HG03175 (cell line): Measurements from ENCODE around the gene PTPRG.
"Not testable (repeated sequence)": the region's sequence is repeated elsewhere in the genome, so short reads cannot be mapped to it uniquely, and the experiment has no call there.

Source experiments
- ATAC-seq: cut with Tn5 transposase; IDR thresholded peaks from one replicate; pipeline ENCODE4 v1.9.1; 2021; ENCODE audit warnings: mild to moderate bottlenecking, moderate library complexity; ENCODE audit not compliant: unreplicated experiment

PTPRG gene

DNA sequence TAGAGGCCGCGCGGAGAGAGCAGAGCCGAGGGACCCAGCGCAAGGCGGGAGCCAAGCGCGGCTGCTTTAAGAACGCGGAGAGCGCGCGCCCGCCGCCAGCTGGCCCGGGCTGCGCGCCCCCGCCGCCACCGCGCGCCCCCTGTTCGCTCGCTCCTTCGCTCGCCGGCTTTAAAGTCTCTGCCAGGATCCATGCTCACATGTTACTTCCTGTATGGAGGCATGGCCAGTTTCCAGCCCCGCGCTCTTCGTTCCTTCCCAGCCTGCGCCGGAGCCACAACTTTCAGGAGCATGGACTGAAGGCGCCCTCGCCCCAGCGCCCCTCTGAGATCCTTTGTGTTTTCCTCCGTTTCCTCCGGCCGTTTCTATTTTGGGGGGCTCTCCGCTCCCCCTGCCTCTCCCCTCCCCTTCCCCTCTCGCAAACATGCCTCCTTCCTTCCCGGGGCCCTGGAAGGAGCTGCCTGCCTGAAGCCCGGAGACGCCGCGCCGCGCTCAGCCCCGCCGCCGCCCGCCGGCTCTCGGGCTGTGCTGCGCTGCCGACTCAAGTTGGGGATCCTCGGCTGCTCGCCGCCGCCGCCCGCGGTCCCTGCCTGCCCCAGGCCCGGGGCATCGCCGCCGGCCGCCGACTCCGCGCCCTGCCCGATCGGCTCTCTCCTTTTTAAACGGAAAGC, at the start of gene PTPRG:
Gene PTPRG, plus strand, starts transcription at position 198 of the 668 bp plus-strand sequence. CDS start 717 bp downstream, outside the sequence.
- peak; percentile 55 for ATAC-seq

DNA sequence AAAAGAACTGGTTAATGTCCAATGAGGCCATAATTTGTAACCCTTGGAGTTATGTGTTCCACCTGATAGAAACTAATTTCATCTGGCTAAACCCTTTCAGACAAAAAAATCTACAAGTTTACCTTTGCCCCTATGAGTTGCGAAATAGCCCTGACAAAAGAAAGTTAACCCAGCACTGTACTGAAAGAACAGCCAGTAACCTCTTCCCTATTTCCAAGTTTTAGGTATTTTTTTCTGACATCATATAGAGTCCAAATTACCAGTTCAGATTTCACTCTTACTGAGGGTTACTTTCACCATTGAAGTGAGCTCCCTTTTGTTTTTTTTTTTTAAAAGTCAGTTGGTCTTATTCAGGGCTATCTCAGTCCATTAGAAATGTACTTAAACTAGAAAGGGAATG, 42.8 kb upstream of the PTPRG start:
- ATAC-seq = no peak

DNA sequence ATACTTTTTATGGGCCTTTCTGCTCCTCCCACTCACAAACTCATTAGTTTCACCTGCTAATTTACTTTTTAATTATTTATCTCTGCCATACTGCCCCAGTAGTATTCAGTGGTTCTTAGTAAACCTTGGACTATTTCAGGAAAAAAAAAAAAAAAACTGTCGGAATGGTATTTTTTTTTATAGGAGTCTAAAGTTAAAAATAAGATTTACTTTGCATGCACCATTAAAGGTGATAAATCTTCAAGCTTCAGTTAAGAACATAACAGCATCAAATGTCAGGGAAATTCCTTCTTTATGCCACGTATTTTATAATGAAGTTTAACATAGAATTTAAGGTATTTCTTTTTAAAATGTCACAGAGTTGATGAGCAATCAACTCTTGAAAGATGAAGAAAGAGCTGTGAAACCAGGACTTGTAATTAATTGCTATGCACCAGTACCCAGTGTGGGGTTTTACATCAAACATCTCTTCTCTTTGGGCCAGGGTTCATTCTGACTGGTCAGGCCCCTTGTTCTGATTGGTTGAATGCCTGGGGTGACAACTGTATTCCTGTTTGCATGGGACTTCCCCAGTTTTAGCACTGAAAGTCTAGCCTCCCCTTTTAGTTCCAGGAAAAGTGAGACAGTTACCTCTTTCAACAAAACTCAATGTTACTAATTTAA, 40.3 kb upstream of the PTPRG start:
- peak; percentile 97 for ATAC-seq

DNA sequence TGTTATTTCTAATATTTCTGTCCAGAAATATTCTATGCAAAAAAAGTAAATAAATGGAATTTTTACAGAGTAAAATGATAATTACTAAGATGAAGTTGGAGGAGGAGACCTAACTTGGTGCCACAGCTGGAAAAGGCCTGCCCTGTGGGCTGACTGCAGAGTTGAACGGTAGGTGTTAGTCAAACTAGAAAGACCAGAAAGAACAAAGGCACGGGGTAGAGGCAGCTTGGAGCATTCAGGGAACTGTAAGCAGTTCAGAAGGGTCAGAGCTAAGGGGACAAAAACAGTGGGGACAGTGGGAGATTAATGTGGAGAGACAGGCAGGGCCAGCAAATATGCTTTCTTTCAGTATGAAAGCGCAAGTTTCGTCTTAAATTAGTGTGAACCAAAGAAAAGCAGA, 39.3 kb upstream of the PTPRG start:
- no peak for ATAC-seq

DNA sequence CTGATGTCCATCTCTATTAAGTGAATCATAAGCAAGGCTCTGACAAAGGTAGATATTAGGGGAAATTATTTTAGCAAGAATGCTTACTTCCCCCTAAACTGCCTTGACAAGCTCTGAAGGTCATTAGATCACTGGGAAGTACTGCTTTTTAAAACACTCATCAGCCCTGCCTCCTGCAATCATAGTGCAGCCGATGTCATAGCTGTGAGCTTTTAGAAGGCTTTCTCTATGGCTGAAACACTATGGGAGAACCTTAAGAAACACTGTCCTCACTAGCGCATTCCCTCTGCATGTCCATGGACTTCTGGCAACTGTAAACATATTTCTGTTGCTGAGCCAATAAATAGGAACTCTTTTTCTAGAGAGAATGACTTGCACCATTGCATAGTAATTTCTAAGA, 38.7 kb upstream of the PTPRG start:
- no peak for ATAC-seq

DNA sequence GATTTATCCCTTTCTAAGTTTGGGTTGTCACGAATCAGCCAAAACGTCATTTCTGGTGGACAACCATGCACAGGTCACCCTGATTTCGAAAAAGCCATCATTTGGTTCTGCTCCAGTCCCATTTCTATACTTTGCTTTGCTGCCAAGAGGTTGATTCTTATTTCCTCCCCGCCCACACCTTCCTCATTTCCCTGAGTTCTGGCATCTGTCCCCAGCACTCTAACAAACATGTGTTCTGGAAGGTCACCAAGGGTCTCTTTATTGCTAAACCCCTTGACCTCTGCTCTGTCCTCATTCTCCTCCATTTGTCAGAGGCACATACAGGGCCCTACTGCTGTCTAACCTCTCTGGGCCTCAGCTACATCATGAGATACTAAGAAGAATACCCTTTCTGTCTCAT, 36.4 kb upstream of the PTPRG start:
- ATAC-seq = no peak

DNA sequence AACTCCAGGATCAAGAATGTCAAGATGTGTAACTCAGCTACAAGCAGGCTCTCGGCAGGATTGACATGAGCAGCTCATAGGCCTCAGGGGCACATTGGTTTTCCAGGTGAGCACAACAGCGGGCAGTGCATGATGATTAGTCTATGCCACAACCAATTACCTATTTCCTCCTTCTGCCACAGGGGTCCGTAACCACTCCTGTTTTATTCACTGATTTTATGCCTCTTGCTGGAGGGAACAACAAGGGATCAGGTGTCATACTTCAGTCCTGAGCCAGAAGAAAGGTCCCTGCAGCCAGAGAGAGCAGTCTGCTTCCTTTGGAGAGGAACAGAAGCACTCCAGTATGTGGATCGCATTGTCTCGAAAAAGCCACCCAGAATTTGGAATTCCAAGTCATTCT, 35.1 kb upstream of the PTPRG start:
- no peak for ATAC-seq

DNA sequence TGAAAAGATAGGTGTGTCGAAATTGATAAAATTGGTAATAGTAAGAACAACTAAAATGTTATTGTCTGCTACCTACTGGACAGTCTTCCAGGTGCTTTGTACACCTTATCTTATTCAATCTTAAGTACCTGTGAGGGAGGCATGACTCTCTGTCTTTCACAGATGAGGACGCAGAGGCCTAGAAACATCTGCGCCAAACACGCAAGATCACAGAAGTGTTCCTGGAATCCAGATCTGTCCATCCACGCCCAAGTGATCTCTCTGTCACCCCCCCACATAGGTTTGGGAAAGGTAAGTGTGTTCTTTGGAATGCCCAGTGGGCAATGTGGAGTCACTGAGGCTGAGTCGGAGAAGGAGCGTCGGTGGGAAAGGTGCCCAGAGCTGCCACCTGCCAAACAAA, 34.4 kb upstream of the PTPRG start:
- no peak for ATAC-seq

DNA sequence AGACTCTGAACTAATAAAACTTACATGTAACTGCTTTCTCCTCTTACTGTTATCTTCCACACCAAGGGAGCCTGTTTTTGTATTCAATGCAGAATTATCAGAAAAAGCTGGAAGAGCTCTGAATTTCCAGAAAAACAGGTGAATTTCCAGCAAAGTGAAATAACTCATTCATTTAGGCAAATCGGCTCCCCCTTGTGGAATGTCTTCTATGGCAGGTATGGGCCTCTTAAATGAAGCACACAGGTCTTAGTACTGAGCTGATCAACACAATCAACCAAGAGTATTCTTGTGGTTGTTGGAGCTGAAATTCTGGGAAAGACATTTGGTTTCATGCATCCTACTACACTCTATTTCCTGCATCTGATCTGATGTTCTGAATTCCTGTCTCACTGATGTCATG, 31.0 kb upstream of the PTPRG start:
- no peak for ATAC-seq

DNA sequence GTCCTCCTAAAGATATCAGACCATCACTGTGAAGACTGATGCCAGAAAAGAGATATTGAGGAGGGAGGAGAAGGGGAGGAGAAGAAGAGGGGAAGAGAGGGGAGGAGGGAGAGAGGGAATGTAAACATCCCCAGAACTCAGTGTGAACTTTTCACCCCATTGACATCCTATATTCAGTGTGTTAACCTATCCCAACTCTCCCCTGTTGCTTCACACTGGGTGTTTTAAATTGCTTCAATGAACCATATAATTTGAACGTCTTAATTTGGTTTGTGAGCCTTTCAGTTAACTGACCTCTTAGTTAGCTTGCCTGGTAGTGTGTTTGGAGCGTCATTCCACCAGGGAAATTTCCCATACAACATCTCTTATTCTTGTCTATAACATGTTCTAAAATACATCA, 29.8 kb upstream of the PTPRG start:
- no peak for ATAC-seq

DNA sequence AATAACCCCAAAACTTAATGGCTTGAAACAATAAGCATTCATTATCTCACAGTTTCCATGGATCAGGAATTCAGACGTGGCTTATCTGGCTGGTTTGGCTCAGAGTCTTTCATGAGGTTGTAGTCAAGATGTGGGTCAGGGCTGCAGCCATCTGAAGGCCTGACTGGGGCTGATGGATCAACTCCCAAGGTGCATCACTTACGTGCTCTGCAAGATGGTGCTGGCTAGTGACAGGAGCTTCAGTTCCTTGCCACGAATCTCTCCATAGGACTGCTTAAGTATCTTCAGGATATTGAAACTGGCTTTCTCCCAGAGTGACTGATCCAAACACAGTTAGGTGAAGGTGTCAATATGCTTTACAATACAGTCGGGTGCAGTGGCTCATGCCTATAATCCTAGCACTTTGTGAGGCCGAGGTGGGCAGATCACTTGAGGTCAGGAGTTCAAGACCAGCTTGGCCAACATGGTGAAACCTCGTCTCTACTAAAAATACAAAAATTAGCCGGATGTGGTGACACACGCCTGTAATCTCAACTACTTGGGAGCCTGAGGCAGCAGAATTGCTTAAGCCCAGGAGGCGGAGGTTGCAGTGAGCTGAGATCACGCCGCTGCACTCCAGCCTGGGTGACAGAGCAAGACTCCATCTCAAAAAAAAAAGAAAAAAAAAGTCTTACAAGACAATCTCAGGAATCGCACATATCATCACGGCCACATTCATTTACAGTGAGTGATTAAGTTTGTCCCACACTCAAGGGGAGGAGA, 28.5 kb upstream of the PTPRG start:
- no peak for ATAC-seq

DNA sequence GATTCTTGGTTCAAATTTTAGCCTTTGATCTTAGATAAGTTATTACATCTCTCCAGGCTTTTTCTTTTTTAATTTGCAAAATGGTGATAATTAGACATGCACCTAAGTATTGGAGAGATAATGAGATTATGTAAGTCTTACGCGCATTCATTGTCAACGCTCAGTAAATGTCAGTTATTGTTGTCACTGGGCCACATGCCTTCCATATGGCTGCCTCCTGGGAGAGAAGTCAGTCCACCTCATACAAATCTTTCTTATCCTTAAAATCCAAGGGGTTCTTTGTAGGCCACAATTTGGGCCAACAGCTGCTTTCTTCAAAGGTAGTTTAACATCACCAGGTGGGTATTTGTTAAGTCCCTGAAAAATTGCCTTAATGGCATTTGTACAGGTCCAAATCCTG, 25.5 kb upstream of the PTPRG start:
- no peak for ATAC-seq

DNA sequence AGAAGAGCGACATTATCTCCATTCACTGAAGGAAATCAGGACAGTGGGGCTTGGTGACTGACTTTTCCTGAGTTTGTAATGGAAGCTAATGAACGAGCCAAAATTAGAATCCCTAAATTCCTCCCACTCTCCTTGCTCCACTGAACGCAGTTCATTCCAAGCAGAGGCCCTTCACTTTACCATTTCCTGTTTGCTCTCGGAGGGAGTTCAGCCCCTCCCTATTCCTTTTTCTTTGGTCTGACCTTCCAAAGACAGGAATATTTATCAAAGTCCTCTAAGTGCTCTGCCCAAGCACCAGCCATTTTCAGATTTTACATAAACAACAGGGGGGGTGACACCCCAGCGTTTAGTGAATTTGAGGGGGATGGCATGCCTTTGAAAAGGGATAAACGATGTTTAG, 24.0 kb upstream of the PTPRG start:
- ATAC-seq = no peak

DNA sequence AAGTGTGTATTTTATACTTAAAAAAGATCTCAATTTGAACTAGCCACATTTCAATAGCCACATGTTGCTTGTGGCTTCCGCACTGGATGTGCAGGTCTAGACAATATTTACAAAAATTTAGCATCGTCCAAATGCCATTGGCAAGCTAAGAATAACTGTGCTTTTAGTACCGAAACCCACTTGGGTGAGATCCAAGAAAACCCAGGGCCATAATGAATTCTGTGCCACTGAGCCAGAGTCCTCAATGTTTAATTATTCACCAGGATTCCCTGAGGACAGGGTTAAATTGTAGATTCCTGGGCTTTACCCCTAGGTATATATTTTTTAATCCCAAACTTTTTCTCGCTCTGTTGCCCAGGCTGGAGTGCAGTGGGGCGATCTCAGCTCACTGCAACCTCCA, 22.9 kb upstream of the PTPRG start:
- no peak for ATAC-seq

DNA sequence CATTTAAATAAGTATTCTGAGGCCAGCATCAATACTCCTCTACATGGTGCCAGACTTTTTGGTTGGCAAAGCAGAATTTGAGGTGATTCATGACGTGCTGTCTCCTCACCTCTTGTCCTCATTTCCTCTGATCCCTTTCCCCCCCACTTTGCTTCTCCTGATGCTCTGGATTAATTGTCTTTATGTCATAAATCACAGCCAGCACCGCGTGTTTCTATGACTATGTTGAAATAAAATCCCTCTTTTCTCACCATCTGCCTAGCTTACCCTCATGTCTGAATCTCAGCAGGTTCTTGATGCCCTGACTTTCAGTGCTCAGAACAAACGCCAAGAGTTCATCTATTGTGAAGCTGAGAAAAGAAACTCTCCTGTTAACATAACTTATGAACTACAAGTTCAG, 19.7 kb upstream of the PTPRG start:
- ATAC-seq = no peak

DNA sequence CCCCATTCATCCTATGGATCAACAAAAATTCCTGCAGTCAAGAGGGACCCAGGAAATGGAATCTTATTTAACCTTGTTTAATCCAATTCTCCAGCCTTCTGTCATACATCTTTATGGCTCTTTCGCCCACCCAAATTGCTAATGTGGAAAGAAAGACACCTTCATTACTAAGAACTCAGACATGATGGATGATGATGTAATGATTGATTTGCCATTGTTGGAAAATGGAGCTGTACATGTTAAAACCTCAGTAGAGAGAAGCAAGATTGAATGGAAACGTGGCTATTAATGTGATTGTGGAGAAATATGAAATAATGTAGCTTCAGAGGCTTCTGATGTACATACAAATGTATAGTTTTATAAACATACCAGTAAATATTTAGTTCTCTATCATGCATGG, 15.7 kb upstream of the PTPRG start:
- no peak for ATAC-seq

DNA sequence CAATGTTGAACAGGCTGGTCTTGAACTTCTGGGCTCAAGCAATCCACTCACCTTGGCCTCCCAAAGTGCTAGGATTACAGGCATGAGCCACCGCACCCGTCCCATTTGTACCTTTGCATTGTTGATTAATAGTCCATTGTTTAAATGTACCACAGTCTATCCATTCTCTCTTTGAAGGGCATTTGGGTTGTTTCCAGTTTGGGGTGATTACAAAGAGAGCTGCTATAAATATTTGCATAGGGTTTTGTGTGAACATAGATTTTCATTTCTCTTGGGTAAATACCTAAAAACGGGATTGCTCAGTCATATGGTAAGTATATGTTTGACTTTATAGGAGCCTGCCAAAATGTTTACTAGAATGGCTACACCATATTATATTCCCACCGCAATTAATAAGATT, 13.7 kb upstream of the PTPRG start:
- no peak for ATAC-seq

DNA sequence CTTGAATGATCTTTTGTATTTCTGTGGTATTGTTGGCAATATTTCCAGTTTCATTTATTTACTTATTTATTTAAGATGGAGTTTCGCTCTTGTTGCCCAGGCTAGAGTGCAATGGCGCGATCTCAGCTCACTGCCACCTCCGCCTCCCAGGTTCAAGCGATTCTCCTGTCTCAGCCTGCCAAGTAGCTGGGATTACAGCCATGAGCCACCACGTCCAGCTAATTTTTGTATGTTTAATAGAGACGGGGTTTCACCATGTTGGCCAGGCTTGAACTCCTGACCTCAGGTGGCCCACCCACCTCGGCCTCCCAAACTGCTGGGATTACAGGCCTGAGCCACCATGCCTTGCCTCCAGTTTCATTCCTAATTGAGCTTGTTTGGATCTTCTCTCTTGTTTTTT, 8.7 kb upstream of the PTPRG start:
- ATAC-seq = not testable (repeated sequence)

DNA sequence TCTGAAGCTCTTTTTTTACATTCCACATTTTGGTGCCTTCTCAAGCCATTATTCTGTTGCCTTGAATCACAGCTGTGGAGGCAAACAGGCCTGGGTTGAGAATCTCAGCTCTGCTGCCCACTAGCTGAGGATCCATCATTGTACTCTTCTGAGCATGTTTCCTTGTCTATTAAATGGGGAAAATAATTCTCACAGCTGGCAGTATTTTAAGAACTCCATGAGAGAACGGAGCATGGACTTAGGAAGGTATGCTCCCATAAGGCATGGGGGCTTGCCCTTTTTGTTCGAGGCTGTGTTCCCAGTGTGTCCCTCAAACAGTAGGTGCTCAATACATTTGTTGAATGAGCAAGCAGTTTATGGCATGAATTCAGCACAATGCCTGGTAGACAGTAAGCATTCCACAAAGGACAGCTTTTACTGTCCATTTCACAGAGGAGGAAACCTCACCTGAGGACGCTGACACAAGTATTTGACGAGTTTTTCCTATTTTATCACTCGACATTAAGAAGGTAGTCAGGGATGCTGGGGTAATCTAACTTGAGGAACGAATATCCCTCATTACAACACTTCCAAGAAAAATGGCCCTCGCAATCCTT, 2.1 kb upstream of the PTPRG start:
- no peak for ATAC-seq

DNA sequence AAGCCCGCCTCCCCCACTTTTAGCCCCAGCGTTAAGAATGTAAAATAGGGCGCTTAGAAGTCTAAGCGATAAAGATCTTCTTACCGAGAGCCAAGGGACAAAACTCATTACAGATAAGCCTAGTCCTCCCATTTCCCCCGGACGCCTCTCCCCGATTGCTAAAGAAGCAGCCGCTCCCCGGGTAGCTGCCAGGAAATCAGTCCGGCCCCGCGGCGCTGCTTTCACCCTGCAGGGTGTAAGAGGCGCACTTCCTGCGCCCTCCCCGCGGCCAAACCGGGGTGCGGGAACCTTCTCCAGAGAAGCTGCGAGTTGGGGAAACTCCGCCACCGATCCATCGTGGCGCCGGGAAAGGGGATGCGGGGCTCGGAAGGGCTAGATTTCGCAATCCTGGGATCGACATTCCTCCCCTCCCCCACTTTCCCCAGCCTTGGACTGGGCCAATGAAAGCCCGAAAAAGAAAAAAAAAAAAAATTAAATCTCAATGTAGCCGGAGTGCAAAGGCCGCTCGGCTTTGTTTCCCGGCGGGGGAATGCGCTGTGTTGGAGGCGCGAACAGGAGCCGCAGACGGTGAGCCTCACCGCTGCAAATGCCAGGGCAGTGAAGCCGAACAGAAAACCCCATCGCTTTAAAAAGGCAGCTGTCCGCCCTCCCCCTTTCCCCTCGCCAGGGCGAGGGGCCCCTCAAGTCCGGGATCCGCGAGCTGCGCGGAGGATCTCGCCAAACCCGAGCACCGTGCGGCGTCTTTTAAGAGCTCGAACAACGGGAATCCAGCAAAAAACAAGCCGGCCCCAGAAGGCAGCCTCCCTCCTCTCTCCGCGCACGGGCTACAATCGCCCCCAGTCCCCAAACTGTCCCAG, 626 bp upstream of the PTPRG start:
- ATAC-seq = peak; percentile 60
